UCSD-AML1 (cell line): ENCODE measurements around the gene OR52I2.

Experiments used
- DNase-seq: peaks from one replicate; lab custom pipeline; 2025; ENCODE audit not compliant: unreplicated experiment; lab: John Stamatoyannopoulos, UW

Gene OR52I2

DNA sequence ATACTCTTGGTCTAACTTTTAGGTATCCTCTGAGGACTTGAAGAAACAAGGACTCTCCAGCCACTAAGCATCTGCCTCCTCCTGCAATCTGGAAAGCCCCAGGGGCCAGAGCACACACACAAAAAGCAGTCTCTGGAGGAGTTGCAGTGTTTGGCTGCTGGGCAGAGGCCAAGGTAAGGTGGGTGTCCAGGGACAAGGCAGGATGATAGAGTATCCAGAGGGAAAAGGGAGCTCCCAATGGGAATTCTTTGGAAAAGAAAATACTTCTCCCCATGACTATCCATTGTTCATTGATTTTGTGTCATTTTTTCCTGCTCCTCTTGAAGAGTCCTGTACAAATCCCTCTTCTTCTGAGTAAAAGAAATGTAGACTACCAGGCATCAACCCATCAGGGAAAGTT is at the start of gene OR52I2:
TSS of gene OR52I2 (plus strand) at position 301 of the 400 bp plus-strand sequence.
- DNase-seq, result no peak

DNA sequence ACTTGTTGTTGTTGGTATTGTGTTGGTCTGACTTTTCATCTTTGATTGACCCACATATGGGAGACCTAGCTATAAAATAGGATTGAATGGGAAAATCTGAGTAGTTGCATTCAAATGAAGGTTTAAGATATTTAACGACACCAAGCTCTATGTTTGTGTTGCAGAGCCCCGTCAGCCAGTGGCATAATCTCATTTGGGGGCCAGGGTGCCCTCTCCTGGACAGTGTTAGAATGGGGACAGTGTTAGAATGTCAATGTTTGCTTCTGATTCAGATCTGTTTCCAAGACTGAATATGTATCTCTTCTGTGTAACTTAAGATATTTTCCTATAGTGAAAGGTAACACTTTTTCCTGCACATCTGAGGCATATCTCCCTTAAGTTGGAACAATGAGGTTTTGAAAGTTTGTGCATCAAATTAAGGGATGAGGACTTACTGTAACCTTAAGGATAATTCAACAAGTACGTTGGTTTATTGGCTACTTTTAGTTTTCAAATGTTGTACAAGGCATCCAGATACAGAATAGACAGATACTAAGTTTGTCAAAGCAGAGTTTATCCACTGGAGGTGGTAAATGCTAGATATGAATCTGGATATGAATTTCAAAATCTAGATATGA is 41.8 kb upstream of the OR52I2 start:
- DNase-seq, result peak; percentile 24

DNA sequence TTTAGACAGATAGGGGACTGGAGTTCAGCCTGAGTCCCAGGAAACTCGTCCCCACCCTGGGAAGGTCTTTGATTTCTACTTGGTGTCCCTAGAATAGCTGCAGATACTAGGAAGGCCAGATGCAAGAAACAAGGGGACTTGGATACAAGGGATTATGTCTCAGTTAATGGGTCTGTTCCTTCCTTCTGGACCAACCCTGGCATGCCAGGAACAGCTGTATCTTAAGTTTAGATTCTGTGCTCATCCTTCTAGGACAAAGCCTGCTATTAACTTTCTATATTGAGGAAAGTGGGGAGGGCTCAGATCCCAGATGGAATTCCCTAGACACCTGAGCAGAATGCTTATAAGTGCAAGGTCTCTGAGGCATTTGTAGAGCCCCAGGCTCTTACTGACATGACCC is 40.5 kb upstream of the OR52I2 start:
- no peak for DNase-seq

DNA sequence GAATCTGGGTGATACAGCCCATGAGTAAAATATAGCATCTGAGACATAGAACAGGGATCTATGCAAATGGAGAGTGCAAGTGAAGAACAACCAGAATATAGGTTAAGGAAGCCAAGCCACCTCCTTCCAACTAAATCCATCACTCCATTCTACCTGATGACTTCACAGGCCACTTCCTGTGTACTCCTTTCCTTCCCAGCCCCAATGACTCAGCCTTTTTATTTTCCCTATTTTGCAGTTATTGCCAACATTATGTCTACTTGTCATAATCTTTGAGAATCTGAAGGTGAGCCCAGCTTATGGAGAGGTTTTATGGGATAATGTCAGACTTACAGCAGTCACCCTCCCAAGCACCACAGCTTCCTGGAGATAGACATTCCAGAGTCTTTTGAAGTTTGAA is 38.0 kb upstream of the OR52I2 start:
- no peak for DNase-seq

DNA sequence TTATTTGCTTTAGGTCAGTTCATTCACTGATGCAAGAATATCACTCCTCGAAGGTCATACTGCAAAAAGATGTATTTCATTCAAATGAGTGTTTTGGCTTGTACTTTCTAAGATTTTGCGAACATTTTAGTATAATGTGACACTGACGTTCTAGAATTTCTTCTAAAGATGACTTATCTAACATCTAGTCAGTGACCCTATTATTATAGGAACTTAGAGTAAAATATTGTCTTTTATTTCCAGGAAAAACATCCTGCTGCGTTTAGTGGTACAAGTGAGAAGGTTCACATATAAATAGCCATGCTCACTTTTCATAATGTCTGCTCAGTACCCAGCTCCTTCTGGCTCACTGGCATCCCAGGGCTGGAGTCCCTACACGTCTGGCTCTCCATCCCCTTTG is 36.7 kb upstream of the OR52I2 start, which contains the start of gene OR52M1:
TSS of gene OR52M1 (plus strand) at position 301 of the 400 bp plus-strand sequence. CDS start at position 301, 0 bp downstream.
- DNase-seq, result no peak

DNA sequence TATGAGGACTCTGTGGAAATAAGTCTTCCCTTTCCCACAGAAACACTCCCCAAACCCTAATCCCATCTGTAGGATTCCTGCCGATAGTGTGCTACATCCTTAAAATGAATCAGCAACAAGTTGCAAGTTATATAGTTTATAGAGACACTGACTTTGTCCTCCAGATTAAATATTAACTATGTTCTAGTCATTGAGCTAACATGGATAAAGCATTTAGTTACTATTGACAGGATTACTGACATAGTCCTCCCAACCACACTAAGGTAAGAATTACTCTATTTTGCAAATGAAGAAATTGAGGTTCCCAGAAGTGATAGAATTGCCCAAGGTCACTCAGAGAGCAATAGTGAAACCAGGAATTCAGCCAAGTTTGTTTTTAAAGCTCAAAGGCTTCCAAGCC is 34.7 kb upstream of the OR52I2 start:
- no peak for DNase-seq

DNA sequence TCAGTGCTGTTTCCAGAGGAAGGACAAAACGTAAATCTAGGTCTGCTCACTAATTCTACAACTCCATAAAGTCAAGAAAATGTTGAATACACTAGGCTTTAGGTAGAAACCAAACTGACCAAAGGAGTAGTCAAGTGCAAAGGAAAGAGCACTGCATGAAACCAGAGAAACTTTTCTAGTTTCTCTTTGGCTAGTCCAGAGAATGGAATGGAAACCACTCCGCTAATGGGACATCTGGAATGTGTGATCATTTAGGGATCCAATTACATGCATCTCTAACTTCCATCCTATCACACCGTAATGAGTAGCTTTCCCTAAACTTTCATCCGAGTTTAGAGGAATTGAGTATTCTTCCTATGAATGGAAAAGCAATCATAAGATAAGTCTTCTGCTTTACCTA is 34.1 kb upstream of the OR52I2 start:
- DNase-seq, result no peak

DNA sequence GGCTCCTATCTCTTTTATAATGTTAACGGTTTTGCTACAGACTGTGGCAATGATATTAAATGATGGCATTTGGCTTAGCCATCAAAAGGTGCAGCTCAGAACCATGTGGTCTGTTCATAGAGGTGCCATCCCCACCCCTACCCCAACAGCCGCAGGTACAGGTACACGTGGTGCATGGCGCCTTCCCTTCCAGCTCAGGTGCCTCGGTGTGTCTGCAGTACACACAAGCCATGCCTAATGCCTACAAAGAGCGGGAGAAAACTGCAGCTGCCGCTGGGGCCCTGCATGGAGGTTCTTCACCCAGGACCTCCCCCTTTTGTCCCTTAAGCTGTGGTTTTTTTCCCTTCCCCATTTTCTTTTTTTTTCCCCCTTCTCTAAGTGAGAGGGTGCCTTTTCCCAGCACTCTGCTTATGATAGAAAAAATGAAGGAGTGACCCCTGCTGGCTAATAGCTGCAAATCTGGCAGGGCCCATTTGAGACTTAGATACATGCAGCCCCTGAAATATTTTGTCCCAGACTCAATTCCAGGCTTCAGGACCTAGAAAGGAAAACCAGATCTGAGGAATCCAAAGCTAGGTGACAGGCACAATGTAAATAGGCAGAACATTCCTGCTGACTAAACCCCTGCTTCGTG is 30.1 kb upstream of the OR52I2 start:
- DNase-seq, result no peak

DNA sequence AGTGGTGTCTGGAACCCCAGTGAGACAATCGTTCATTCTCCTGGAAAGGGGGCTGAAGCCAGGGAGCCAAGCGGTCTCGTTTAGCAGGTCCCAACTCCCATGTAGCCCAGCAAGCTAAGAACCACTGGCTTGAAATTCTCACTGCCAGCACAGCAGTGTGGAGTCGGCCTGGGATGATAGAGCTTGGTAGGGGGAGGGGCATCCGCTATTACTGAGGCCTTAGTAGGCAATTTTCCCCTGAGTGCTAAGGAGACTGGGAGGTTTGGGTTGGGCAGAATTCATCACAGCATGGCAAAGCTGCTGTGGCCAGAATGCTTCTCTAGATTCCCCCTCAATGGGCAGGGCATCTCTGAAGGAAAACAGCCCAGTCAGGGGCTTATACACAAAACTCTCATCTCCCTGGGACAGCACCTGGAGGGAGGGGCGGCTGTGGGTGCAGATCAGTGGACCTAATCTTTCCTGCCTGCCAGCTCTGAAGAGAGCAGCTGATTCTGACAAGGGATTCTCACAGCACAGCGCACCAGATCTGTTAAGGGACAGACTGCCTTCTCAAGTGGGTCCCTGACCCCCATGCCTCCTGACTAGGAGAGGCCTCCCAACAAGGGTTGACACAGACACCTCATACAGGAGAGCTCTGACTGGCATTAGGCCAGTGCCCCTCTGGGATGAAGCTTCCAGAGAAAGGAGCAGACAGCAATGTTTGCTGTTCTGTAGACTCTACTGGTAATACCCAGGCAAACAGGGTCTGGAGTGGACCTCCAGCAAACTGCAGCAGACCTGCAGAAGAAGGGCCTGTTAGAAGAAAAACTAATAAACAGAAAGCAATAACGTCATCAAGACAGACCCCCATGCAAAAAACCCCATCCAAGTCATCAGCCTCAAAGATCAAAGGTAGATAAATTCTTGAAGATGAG is 21.8 kb upstream of the OR52I2 start:
- DNase-seq, result no peak

DNA sequence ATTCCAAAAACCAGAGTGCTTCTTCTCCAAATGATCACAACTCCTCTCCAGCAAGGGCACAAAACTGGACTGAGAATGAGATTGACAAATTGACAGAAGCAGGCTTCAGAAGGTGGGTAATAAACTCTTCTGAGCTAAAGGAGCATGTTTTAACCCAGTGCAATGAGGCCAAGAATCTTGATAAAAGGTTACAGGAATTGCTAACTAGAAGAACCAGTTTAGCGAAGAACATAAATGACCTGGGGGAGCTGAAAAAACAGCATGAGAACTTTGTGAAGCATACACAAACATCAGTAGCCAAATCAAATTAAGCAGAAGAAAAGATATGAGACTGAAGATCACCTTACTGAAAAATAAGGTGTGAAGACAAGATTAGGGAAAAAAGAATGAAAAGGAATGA is 21.1 kb upstream of the OR52I2 start:
- no peak for DNase-seq

DNA sequence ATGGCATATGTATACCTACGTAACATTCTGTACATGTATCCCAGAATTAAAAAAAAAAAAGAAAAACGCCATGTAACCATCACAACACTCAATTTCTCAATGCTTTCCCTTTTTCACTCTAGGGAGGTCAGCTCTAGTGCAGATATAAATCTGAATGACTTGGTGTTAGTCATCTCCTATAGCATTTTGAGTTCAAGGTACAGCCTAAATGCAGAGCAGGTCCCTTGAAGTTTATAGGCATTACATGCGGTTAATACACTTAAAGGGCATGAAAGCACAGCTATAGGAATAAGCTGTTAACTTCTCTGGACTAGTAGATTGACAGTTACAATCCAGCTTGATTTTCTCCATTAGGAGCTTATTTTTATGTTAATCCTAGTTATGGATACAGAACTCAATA is 16.2 kb upstream of the OR52I2 start:
- no peak for DNase-seq

DNA sequence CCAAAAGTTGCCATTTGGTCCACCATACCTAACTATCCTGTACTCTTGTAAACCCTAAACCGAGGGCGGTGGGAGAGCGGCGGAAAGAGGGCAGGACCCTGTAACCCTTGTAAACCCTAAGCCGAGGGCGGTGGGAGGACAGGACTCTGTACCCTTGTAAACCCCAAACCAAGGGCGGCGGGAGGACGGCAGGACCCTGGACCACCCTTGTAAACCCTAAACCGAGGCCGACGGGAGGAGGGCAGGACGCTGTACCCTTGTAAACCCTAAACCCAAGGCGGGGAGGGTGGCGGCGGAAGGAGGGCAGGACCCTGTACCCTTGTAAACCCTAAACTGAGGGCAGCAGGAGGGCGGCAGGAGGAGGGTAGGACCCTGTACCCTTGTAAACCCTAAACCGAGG is 12.5 kb upstream of the OR52I2 start:
- no peak for DNase-seq

DNA sequence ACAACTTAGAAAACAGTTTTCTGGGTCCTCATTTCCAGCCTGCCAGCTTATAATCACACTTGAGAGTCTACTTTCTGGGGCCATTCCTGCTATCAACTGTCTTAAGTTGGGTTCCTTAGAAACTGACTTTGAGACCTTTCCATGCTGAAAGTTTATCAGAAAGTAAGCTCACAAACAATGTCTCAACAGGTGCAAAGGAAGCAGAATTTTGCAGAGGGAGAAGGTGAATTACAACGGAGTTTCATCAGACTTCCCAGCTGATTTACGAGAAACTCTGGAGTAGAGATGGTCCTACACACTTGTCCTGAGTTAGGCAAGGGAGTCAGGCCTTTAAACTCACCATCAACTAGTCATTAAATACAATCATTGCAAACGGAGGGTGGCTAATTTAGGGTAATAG is 4.7 kb upstream of the OR52I2 start:
- no peak for DNase-seq

DNA sequence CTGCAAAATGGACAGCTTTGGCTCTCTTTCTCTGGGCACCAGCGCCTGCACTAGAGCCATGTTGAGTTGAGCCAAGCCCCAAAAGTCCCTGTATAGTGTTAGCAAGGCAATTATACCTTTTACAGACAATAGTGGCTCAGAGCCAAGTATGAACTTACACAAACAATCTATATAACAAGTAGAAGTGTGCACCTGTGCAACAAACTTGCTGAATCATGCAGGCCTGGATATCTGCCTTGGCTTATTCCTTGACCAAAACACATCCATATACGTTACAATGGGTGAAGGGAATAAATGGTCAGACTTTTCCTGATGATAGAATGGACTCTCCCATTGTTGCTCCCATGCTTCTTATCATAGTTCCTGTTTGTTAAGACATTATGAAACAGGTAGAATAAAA is 3.8 kb upstream of the OR52I2 start:
- DNase-seq, result no peak

DNA sequence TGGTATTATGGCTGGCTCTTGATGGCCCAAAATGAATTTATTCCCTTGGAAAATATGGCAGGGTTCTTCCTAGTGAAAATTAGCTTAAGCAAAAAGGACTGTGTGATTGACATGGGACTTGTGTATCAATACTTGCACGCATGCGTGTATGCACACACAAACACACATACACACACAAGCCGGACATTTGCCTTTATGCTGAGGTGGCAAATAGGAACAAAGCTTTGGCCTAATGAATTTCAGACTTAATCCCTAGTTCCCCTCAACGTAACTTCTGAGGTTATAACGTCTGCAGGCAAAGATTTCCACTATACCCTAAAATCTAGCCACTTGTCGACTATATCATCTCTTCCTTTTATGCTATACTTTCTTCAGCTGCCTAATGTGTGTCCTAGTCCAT is 2.9 kb upstream of the OR52I2 start:
- no peak for DNase-seq

DNA sequence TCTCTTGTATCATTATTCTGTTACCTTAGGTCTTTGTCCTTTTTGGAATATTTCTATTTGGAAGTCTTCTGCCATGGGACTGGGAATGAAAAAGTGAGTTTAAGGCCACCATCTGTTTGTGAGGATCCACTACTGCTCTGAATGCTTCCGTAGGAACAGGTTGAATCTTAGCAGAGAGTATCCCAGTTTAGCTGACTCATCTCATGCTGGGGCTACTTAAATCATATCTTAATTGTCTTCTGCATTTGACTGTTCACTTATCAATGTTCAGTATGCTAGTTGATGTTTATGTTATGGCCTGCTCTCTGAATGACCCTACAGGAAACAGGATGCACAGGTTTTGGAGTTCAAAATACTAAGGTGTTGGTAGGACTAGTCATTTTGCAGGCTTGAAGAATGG is 1.4 kb upstream of the OR52I2 start:
- DNase-seq, result no peak

DNA sequence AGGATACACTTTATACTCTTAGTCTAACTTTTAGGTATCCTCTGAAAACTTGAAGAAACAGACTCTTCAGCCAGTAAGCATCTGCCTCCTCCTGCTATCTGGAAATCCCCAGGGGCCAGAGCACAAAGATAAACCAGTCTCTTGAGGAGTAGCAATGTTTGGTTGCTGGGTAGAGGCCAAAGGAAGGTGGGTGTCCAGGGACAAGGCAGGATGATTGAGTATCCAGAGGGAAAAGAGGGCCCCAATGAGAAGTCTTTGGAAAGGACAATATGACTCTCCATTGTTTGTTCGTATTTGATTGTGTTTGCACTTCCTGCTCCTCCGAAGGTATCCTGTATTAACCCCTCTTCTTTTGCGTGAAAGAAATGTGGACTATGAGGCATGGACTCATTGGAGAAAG is 7.5 kb downstream of the OR52I2 start:
- no peak for DNase-seq

DNA sequence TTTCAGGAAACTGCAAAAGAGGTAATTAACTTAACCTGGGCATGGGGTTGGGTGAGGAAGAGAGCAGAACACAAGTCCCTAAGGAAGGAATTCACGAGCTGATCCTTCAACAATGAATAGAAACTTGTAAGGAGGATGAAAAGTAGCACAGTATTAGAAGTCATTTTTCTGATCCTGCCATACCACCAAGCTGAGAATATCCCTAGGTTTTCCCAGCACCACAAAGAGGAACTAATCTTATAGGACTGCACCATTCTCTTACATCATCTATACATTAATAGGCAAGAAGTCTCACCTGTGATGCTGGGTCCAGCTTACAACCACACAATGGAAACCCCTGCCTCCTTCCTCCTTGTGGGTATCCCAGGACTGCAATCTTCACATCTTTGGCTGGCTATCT is 12.2 kb downstream of the OR52I2 start, which contains the start of gene OR52I1:
TSS of gene OR52I1 (plus strand) at position 301 of the 400 bp plus-strand sequence. CDS start at position 301, 0 bp downstream.
- no peak for DNase-seq

DNA sequence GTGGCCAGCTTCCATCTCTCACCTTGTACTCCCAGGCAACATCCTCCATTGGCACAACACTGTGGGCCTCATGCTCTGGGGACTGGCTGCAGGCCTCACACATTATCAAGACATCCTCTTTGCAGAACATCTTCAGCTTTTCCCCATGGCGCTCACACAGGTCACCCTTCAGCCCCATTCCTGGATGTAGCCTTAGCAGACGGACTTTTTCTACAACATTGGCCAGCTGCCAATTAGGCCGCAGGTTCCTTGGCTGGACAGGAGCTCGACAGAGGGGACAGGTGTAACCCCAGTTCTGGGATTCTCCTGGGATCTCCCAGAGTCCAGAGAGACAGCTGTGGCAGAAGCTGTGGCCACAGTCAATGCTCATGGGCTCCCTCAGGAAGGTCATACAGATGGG is 23.5 kb downstream of the OR52I2 start:
- no peak for DNase-seq

DNA sequence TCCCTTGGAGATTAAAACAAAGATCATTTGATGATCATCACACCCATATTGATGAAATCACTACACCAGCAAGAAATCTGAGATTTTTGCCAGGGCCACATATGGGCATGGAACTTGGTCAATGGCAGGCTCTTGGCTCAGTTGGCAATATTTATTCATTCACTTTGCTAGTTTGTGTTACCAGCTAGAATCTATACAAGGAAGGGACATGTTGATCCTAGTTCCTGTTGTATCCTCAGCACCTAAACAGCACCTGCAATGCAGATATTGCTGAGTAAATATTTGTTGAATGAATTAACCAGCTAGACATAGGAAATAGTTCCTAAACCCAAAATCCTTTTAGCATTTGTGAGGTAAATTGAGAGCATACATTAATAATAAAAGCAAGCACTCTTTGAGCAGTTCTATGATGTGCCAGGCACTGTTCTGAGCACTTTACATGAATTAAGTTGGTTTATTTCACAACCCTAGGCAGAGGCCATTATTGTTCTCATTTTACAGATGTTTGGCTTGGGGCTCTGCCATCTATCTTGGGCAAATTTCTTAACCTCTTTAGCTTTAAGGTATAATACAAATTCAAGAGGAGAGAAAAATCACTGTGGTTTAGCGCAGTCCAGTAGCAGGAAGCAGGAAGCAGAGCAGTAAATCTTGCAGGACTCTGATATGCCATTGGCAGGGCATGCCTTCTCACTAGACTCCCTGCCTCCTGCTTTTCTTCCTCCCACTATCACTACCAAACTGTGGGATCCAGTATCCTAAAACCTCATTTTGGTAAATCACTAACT is 24.9 kb downstream of the OR52I2 start:
- DNase-seq, result no peak

DNA sequence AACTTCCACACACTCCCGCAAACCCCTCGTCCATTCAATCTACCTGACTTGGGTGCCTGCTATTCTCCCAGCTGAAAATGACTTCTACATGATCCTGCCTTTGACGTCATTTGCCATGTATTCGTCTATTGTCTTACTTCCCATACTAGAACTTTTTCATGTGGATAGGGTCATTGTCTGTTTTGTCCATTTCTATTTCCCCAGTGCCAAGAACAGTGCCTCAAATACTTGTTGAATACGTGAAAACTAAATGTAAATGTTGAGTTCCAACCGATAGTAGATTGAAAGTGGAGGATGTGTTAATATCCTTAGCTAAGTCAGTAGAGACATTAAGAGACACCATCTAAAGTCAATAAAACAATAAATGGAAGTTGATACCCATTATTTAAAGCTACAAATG is 25.6 kb downstream of the OR52I2 start:
- no peak for DNase-seq
